ENCODE results near the gene CEP20. TPM values are rescaled to one million over a fixed set of nuclear protein-coding genes. Genes with fewer than 3 reads are reported as not detected.
"Not testable (repeated sequence)": the region's sequence is repeated elsewhere in the genome, so short reads cannot be mapped to it uniquely, and the experiment has no call there.

CEP20 gene, protein sequence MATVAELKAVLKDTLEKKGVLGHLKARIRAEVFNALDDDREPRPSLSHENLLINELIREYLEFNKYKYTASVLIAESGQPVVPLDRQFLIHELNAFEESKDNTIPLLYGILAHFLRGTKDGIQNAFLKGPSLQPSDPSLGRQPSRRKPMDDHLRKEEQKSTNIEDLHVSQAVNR
- total RNA-seq (2021) = 36.9 and 43.8 TPM in 2 replicates
- long read RNA-seq, transcript FOPNL-207 (4 exons, 530 nt) = minor isoform, 8 of 300 reads
- long read RNA-seq, transcript FOPNL-201 (5 exons, 2,275 nt) = major isoform, 262 of 300 reads
- long read RNA-seq, transcript FOPNL-208 (4 exons, 565 nt) = minor isoform, 8 of 300 reads
- long read RNA-seq, partial matches to known transcripts = 4 of 300 reads
- long read RNA-seq, other reads (novel, unspliced or antisense) = 11 of 300 reads

- Histone ChIP-seq H3K23me2 (ENCODE audit: insufficient read length, low read depth, low read length, poor library complexity, severe bottlenecking) (no peaks in the 10 kb centered on the region), H3K79me1 (ENCODE audit: insufficient read depth, low read depth, low read length, poor library complexity, severe bottlenecking) (peaks cover 4% of the 10 kb centered on the region), H3K79me2 (ENCODE audit: insufficient read depth, low read length) (peaks cover 10% of the 10 kb centered on the region; the same call in 1 of the 2 replicates), H4K5ac (ENCODE audit: insufficient read length, low read depth, low read length) (no peak within 1 kb of the TSS), H3K27ac (ENCODE audit: insufficient read length, low read depth, low read length) (peak within 1 kb of the TSS; percentile 68), H2BK12ac (ENCODE audit: insufficient read length, low read depth, low read length) (no peak within 1 kb of the TSS), H3K9me3 (ENCODE audit: control insufficient read depth, low read depth, low read length) (no peaks in the 10 kb centered on the region), H3K4ac (ENCODE audit: low read depth, low read length) (no peak within 1 kb of the TSS), H3K23ac (ENCODE audit: insufficient read length, low read depth, low read length) (no peak within 1 kb of the TSS), H3K18ac (ENCODE audit: insufficient read length, low read depth, low read length) (peak within 1 kb of the TSS; percentile 72), H3K27me3 (ENCODE audit: insufficient read depth, low read length) (no peaks in the 10 kb centered on the region), H3K9ac (ENCODE audit: extremely low read depth, insufficient read length, low read length) (peak within 1 kb of the TSS; percentile 73), H3K4me1 (ENCODE audit: insufficient read depth, low read length) (peaks cover 3% of the 10 kb centered on the region; the same call in 1 of the 2 replicates), H3K56ac (ENCODE audit: insufficient read length, low read depth, low read length) (no peak within 1 kb of the TSS), H2AFZ (ENCODE audit: low read length) (no peak within 1 kb of the TSS), H3T11ph (ENCODE audit: low read length) (no peak within 1 kb of the TSS), H2AK5ac (ENCODE audit: insufficient read length, low read length) (no peak within 1 kb of the TSS), H2BK120ac (ENCODE audit: low read depth, low read length, poor library complexity, severe bottlenecking) (no peak within 1 kb of the TSS), H4K91ac (ENCODE audit: insufficient read length, low read depth, low read length) (no peak within 1 kb of the TSS), H2BK20ac (ENCODE audit: low read depth, low read length, poor library complexity, severe bottlenecking) (no peak within 1 kb of the TSS), H2BK15ac (ENCODE audit: low read depth, low read length) (no peak within 1 kb of the TSS), H3K14ac (ENCODE audit: insufficient read depth, low read length) (peak within 1 kb of the TSS; percentile 85; the same call in 1 of the 2 replicates), H2BK5ac (ENCODE audit: insufficient read length, low read length) (no peak within 1 kb of the TSS), H4K8ac (replicated peaks; ENCODE audit: insufficient read length, low read depth, low read length) (no peak within 1 kb of the TSS), H3K4me2 (ENCODE audit: insufficient read depth, insufficient read length, low read length) (peak within 1 kb of the TSS; percentile 33), H4K20me1 (ENCODE audit: control insufficient read depth, insufficient read depth, insufficient read length) (no peaks in the 10 kb centered on the region)
- peaks cover 13 to 15% of the 10 kb centered on the region in 2 experiments for H3K4me1 Mint-ChIP-seq
- peak; percentile 100 for DNase-seq
- whole genome bisulfite sequencing (ENCODE audit: extremely low coverage, insufficient read length, low lambda C conversion rate) = no CpG with 5 or more reads among the region's 41 CpGs
- no peaks in the 10 kb centered on the region for H3K9me3 Mint-ChIP-seq
- no peaks in the 10 kb centered on the region for H3K27me3 Mint-ChIP-seq (ENCODE audit: low read depth)
- H3K36me3 Mint-ChIP-seq (ENCODE audit: insufficient read depth in 1 of 3, low read depth in 3 of 3) = peaks cover 0 to 14% (median 7%) of the 10 kb centered on the region in 3 experiments; a peak in 6 of 7 replicates
- H3K27ac Mint-ChIP-seq = peak within 1 kb of the TSS; percentile 94 to 100 (median 100)
- peak within 1 kb of the TSS; percentile 99 to 100 for H3K4me3 Mint-ChIP-seq
- TF ChIP-seq, protein P1, sequence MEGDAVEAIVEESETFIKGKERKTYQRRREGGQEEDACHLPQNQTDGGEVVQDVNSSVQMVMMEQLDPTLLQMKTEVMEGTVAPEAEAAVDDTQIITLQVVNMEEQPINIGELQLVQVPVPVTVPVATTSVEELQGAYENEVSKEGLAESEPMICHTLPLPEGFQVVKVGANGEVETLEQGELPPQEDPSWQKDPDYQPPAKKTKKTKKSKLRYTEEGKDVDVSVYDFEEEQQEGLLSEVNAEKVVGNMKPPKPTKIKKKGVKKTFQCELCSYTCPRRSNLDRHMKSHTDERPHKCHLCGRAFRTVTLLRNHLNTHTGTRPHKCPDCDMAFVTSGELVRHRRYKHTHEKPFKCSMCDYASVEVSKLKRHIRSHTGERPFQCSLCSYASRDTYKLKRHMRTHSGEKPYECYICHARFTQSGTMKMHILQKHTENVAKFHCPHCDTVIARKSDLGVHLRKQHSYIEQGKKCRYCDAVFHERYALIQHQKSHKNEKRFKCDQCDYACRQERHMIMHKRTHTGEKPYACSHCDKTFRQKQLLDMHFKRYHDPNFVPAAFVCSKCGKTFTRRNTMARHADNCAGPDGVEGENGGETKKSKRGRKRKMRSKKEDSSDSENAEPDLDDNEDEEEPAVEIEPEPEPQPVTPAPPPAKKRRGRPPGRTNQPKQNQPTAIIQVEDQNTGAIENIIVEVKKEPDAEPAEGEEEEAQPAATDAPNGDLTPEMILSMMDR (conservative IDR thresholded peaks at IDR 0.05) = 0 out of 3 replicates have a peak, but pooled peaks have one; percentile 13
Observed at GRCh38 chr16:15888072-15888976, at the start of gene CEP20. Gene CEP20 (minus strand): TSS chr16:15888603. CDS start chr16:15888585, 18 bp downstream.

- H3K27ac Mint-ChIP-seq = not testable (repeated sequence)
Observed at GRCh38 chr16:15936809-15937208, 48.4 kb upstream of the CEP20 start.

More at GRCh38 chr16:15936809-15937208, 48.4 kb upstream of the CEP20 start:
- H3K79me1 ChIP-seq (ENCODE audit: insufficient read depth, low read depth, low read length, poor library complexity, severe bottlenecking); H3K4me2 ChIP-seq (ENCODE audit: insufficient read depth, insufficient read length, low read length); H2BK20ac ChIP-seq (ENCODE audit: low read depth, low read length, poor library complexity, severe bottlenecking); H3K27me3 ChIP-seq (ENCODE audit: insufficient read depth, low read length); H2AK5ac ChIP-seq (ENCODE audit: insufficient read length, low read length); H3K14ac ChIP-seq (ENCODE audit: insufficient read depth, low read length); H3K23ac ChIP-seq (ENCODE audit: insufficient read length, low read depth, low read length); H3K4me1 Mint-ChIP-seq; H3K9me3 Mint-ChIP-seq; H3K4me1 ChIP-seq (ENCODE audit: insufficient read depth, low read length); H3K4ac ChIP-seq (ENCODE audit: low read depth, low read length); H3K79me2 ChIP-seq (ENCODE audit: insufficient read depth, low read length); H4K20me1 ChIP-seq (ENCODE audit: control insufficient read depth, insufficient read depth, insufficient read length); H3K36me3 Mint-ChIP-seq (ENCODE audit: insufficient read depth in 1 of 3, low read depth in 3 of 3); H3K23me2 ChIP-seq (ENCODE audit: insufficient read length, low read depth, low read length, poor library complexity, severe bottlenecking); H2BK15ac ChIP-seq (ENCODE audit: low read depth, low read length); DNase-seq; H3K27ac ChIP-seq (ENCODE audit: insufficient read length, low read depth, low read length); H3K56ac ChIP-seq (ENCODE audit: insufficient read length, low read depth, low read length); H3K27me3 Mint-ChIP-seq (ENCODE audit: low read depth); H2BK12ac ChIP-seq (ENCODE audit: insufficient read length, low read depth, low read length); H4K5ac ChIP-seq (ENCODE audit: insufficient read length, low read depth, low read length); H3K9ac ChIP-seq (ENCODE audit: extremely low read depth, insufficient read length, low read length); H3K4me3 Mint-ChIP-seq; H3K9me3 ChIP-seq (ENCODE audit: control insufficient read depth, low read depth, low read length); H2AFZ ChIP-seq (ENCODE audit: low read length); H2BK120ac ChIP-seq (ENCODE audit: low read depth, low read length, poor library complexity, severe bottlenecking); H4K8ac ChIP-seq (replicated peaks; ENCODE audit: insufficient read length, low read depth, low read length); H3K18ac ChIP-seq (ENCODE audit: insufficient read length, low read depth, low read length); H2BK5ac ChIP-seq (ENCODE audit: insufficient read length, low read length); H4K91ac ChIP-seq (ENCODE audit: insufficient read length, low read depth, low read length); H3T11ph ChIP-seq (ENCODE audit: low read length): not testable (repeated sequence)
- WGBS (ENCODE audit: extremely low coverage, insufficient read length, low lambda C conversion rate) = no CpG with 5 or more reads among the region's 6 CpGs
